K562 (cell line): ENCODE data around the gene HSPB7. TPM values are rescaled to one million over a fixed set of nuclear protein-coding genes. Genes with fewer than 3 reads are reported as not detected.

Experiments
- CEBPB ChIP-seq: fragments of 450-650 bp; IDR thresholded peaks from 2 replicates; pipeline ENCODE4 v1.6.1; 2016; ENCODE audit warnings: missing genetic modification characterization, missing compliant biosample characterization
- CXXC5 ChIP-seq: fragments of 250-450 bp; sonication (Bioruptor Pico); IDR thresholded peaks from 2 replicates; pipeline ENCODE4 v1.8.0; 2022; ENCODE audit warnings: inconsistent platforms, mild to moderate bottlenecking, moderate library complexity
- ELF4 ChIP-seq: fragments of 450-650 bp; formaldehyde crosslinking; IDR thresholded peaks from 2 replicates; pipeline ENCODE4 v1.4.0; 2022; ENCODE audit warnings: missing genetic modification characterization
- ESRRB ChIP-seq: fragments of 250-450 bp; sonication (Bioruptor Pico); IDR thresholded peaks from 2 replicates; pipeline ENCODE4 v1.5.0; 2020; ENCODE audit warnings: mild to moderate bottlenecking, moderate library complexity, borderline replicate concordance
- ETV5 ChIP-seq: sonication (generic); formaldehyde crosslinking; IDR thresholded peaks from 2 replicates; pipeline ENCODE4 v1.4.0; 2020; ENCODE audit warnings: low read depth, mild to moderate bottlenecking, missing genetic modification reagents
- GABPA ChIP-seq: fragments of 200-800 bp; sonication (Bioruptor generic); conservative IDR thresholded peaks from 2 replicates; pipeline ENCODE4 v1.6.1; 2016; ENCODE audit warnings: low read depth, missing genetic modification characterization, missing compliant biosample characterization
- HDGF ChIP-seq: fragments of 450-650 bp; IDR thresholded peaks from 2 replicates; pipeline ENCODE4 v1.6.1; 2016
- HNRNPUL1 ChIP-seq: fragments of 200-400 bp; formaldehyde crosslinking; IDR thresholded peaks from 2 replicates; pipeline ENCODE4 v1.6.1; 2017; ENCODE audit warnings: low read length
- JUN ChIP-seq, 2 experiments: sonication (generic) in 1 of 2; formaldehyde crosslinking in 1 of 2; IDR thresholded peaks; 2 replicates each; pipeline versions ENCODE4 v1.6.1 to v1.8.0; 2012 to 2022; ENCODE audit warnings: borderline replicate concordance in 2 of 2, mild to moderate bottlenecking in 2 of 2, improper control_type of control experiment in 1 of 2, low read depth in 1 of 2, low read length in 1 of 2, missing genetic modification reagents in 1 of 2
- KDM1A ChIP-seq, 2 experiments: fragments of 450-650 bp; IDR thresholded peaks; 2 replicates each; pipeline ENCODE4 v1.6.1; 2016; ENCODE audit warnings: mild to moderate bottlenecking in 2 of 2
- KDM2B ChIP-seq: fragments of 250-450 bp; sonication (Bioruptor Pico); IDR thresholded peaks from 2 replicates; pipeline ENCODE4 v1.8.0; 2021; ENCODE audit warnings: mild to moderate bottlenecking, moderate library complexity
- MCM3 ChIP-seq: fragments of 450-650 bp; IDR thresholded peaks from 2 replicates; pipeline ENCODE4 v1.6.1; 2016
- NELFE ChIP-seq: IDR thresholded peaks from 2 replicates; pipeline ENCODE4 v1.6.1; 2011; ENCODE audit warnings: mild to moderate bottlenecking; ENCODE audit not compliant: insufficient read depth, insufficient read length
- RBM22 ChIP-seq: fragments of 200-400 bp; formaldehyde crosslinking; IDR thresholded peaks from 2 replicates; pipeline ENCODE4 v1.6.1; 2018; ENCODE audit warnings: low read length, low read depth; ENCODE audit not compliant: poor library complexity, severe bottlenecking
- SAFB ChIP-seq: fragments of 200-400 bp; formaldehyde crosslinking; IDR thresholded peaks from 2 replicates; pipeline ENCODE4 v1.6.1; 2017; ENCODE audit warnings: low read depth, low read length, borderline replicate concordance
- SMAD3 ChIP-seq: fragments of 450-650 bp; formaldehyde crosslinking; conservative IDR thresholded peaks from 2 replicates; pipeline ENCODE4 v1.4.0; 2020; ENCODE audit warnings: mild to moderate bottlenecking
- ZBED1 ChIP-seq: IDR thresholded peaks from 2 replicates; pipeline ENCODE4 v1.6.1; 2014
- ZNF140 ChIP-seq: fragments of 250-450 bp; sonication (Bioruptor Pico); IDR thresholded peaks from 2 replicates; pipeline ENCODE4 v1.8.0; 2021; ENCODE audit warnings: moderate library complexity, mild to moderate bottlenecking, inconsistent platforms
- ZNF143 ChIP-seq: sonication (generic); formaldehyde crosslinking; IDR thresholded peaks from 2 replicates; pipeline ENCODE4 v1.9.0; 2022; ENCODE audit warnings: mild to moderate bottlenecking, missing genetic modification reagents
- ZNF436 ChIP-seq: fragments of 250-450, 450-650 bp; sonication (Bioruptor Pico); formaldehyde crosslinking; IDR thresholded peaks from 2 replicates; pipeline ENCODE4 v1.7.0; 2020; ENCODE audit warnings: mild to moderate bottlenecking
- polyA plus RNA-seq, 8 experiments: library from polyadenylated mRNA; depleted of rRNA in 4 of 8; stranded (reverse) in 5 of 8; unstranded in 3 of 8; fragments of >200 nt; fragmentation: Nextera tagmentation in 2 of 8; fragmentation: Illumina TruSeq in 1 of 8; extraction: Ambion mirVana in 2 of 8; extraction: Trizol in 1 of 8; gene quantifications; 2 replicates each; pipeline versions ENCODE4 v1.2.1 to v1.2.3, GENCODE V29; 2011 to 2014; ENCODE audit warnings: inconsistent platforms in 1 of 8, missing spikeins in 1 of 8
- total RNA-seq, 7 experiments: library from RNA; depleted of rRNA in 6 of 7; stranded (reverse); fragments of >200 nt in 6 of 7; fragmentation: Illumina TruSeq in 2 of 7; extraction: Trizol in 2 of 7; gene quantifications; 2 replicates each; pipeline versions ENCODE4 v1.2.1 to v1.2.3, GENCODE V29; 2011 to 2021; ENCODE audit warnings: low replicate concordance in 1 of 7
- TF ChIP-seq, protein P1 (sequence below): sonication (generic); formaldehyde crosslinking; IDR thresholded peaks from 2 replicates; pipeline ENCODE4 v1.8.0; 2023; ENCODE audit warnings: missing genetic modification reagents, mild to moderate bottlenecking, borderline replicate concordance
- TF ChIP-seq, protein P2 (sequence below): fragments of 450-650 bp; formaldehyde crosslinking; IDR thresholded peaks from 2 replicates; pipeline ENCODE4 v1.4.0; 2020; ENCODE audit warnings: mild to moderate bottlenecking, mixed read lengths

The HSPB7 gene
- total and polyA plus RNA-seq, 9 of the 15 experiments (the other 6 are each of a cell fraction or from before 2014, with no cell fraction given): 0.05 to 0.19 (median 0.07) TPM; not detected in 6

DNA sequence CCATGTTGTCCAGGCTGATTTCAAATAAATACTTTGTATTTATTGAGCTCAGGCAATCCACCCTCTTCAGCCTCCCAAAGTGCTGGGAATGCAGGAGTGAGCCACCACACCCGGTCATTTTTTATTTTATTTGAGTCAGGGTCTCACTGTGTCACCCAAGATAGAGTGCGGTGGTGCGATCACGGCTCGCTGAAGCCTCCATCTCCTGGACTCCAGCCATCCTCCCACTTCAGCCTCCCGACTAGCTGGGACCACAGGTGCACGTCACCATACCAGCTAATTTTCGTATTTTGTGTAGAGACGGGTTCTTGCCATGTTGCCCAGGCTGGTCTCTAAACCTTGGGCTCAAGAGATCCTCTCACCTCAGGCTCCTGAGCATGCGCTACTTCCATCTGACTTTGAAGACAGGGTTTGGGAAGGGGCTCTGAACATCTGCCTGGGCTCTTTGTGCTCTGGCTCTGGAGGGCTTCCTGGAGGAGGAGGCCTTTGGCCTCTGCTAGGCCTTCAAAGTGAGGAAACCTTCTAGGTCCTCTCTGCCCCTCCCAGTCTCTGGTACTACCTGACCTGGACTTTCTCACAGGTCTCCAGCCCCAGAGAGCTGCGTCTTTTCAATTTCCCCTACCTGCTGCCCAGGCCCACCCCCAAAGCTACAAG is 5.8 kb downstream of the HSPB7 start (continued):
- TF ChIP-seq, protein P1, sequence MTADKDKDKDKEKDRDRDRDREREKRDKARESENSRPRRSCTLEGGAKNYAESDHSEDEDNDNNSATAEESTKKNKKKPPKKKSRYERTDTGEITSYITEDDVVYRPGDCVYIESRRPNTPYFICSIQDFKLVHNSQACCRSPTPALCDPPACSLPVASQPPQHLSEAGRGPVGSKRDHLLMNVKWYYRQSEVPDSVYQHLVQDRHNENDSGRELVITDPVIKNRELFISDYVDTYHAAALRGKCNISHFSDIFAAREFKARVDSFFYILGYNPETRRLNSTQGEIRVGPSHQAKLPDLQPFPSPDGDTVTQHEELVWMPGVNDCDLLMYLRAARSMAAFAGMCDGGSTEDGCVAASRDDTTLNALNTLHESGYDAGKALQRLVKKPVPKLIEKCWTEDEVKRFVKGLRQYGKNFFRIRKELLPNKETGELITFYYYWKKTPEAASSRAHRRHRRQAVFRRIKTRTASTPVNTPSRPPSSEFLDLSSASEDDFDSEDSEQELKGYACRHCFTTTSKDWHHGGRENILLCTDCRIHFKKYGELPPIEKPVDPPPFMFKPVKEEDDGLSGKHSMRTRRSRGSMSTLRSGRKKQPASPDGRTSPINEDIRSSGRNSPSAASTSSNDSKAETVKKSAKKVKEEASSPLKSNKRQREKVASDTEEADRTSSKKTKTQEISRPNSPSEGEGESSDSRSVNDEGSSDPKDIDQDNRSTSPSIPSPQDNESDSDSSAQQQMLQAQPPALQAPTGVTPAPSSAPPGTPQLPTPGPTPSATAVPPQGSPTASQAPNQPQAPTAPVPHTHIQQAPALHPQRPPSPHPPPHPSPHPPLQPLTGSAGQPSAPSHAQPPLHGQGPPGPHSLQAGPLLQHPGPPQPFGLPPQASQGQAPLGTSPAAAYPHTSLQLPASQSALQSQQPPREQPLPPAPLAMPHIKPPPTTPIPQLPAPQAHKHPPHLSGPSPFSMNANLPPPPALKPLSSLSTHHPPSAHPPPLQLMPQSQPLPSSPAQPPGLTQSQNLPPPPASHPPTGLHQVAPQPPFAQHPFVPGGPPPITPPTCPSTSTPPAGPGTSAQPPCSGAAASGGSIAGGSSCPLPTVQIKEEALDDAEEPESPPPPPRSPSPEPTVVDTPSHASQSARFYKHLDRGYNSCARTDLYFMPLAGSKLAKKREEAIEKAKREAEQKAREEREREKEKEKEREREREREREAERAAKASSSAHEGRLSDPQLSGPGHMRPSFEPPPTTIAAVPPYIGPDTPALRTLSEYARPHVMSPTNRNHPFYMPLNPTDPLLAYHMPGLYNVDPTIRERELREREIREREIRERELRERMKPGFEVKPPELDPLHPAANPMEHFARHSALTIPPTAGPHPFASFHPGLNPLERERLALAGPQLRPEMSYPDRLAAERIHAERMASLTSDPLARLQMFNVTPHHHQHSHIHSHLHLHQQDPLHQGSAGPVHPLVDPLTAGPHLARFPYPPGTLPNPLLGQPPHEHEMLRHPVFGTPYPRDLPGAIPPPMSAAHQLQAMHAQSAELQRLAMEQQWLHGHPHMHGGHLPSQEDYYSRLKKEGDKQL (CRISPR knock-in tag): no peak
- TF ChIP-seq CEBPB (tag): no peak
- TF ChIP-seq RBM22: no peak
- no peak for TF ChIP-seq ZNF140
- no peak for TF ChIP-seq ESRRB (CRISPR knock-in tag)
- TF ChIP-seq KDM2B (CRISPR knock-in tag): no peak
- no peak for TF ChIP-seq ZBED1
- peak; percentile 97 for TF ChIP-seq ZNF436 (CRISPR knock-in tag)
- no peak for TF ChIP-seq SMAD3 (CRISPR knock-in tag)
- TF ChIP-seq HDGF: no peak
- TF ChIP-seq MCM3: no peak
- no peak for TF ChIP-seq CXXC5 (CRISPR knock-in tag)
- peak; percentile 65 to 88 for TF ChIP-seq KDM1A (IDR thresholded peaks at IDR 0.05)
- TF ChIP-seq HNRNPUL1: no peak
- TF ChIP-seq JUN (IDR thresholded peaks at IDR 0.05; ENCODE audit: borderline replicate concordance, low read depth, low read length): no peak
- 0 out of 2 replicates have a peak, but pooled peaks have one; percentile 19 for TF ChIP-seq JUN (CRISPR knock-in tag; IDR thresholded peaks at IDR 0.05; ENCODE audit: borderline replicate concordance)
- TF ChIP-seq SAFB: no peak
- no peak for TF ChIP-seq NELFE
- TF ChIP-seq ELF4 (CRISPR knock-in tag): no peak
- TF ChIP-seq ETV5 (CRISPR knock-in tag): no peak
- TF ChIP-seq ZNF143 (CRISPR knock-in tag): 0 out of 2 replicates have a peak, but pooled peaks have one; percentile 15
- TF ChIP-seq GABPA (tag): no peak
- TF ChIP-seq, protein P2, sequence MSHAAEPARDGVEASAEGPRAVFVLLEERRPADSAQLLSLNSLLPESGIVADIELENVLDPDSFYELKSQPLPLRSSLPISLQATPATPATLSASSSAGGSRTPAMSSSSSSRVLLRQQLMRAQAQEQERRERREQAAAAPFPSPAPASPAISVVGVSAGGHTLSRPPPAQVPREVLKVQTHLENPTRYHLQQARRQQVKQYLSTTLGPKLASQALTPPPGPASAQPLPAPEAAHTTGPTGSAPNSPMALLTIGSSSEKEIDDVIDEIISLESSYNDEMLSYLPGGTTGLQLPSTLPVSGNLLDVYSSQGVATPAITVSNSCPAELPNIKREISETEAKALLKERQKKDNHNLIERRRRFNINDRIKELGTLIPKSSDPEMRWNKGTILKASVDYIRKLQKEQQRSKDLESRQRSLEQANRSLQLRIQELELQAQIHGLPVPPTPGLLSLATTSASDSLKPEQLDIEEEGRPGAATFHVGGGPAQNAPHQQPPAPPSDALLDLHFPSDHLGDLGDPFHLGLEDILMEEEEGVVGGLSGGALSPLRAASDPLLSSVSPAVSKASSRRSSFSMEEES: no peak
